Activated T-helper 1 cell treated with anti-CD3 and anti-CD28 coated beads, Interleukin-12 subunit alpha, Interleukin-12 subunit beta, Interleukin-2, Interleukin-4 antibody, amounts not matched to agents 30 ng/mL and 10 ng/mL and 1 ng/mL, durations not matched to agents 14 hours and 24 hours and 36 hours (primary cell): ENCODE results near the gene LSAMP. TPM values are rescaled to one million over a fixed set of nuclear protein-coding genes. Genes with fewer than 3 reads are reported as not detected.

Experiments
- DNase-seq: peaks from one replicate; pipeline ENCODE4 v3.0.0; 2021; ENCODE audit warnings: low spot score
- H3K27ac Mint-ChIP-seq: one replicate; pipeline ENCODE4 v1.8.0; 2021; ENCODE audit warnings: mild to moderate bottlenecking, mixed read lengths
- H3K27me3 Mint-ChIP-seq: one replicate; pipeline ENCODE4 v1.8.0; 2022; ENCODE audit warnings: mild to moderate bottlenecking, moderate library complexity, mixed read lengths; ENCODE audit not compliant: insufficient read depth
- H3K36me3 Mint-ChIP-seq: one replicate; pipeline ENCODE4 v1.8.0; 2021; ENCODE audit warnings: low read depth, mixed read lengths
- H3K4me1 Mint-ChIP-seq: one replicate; pipeline ENCODE4 v1.8.0; 2021; ENCODE audit warnings: low read depth, mixed read lengths
- H3K4me3 Mint-ChIP-seq: one replicate; pipeline ENCODE4 v1.8.0; 2021; ENCODE audit warnings: mild to moderate bottlenecking, moderate library complexity, mixed read lengths
- H3K9me3 Mint-ChIP-seq: one replicate; pipeline ENCODE4 v1.8.0; 2021; ENCODE audit warnings: mixed read lengths
- intact Hi-C: fragments of 100-400 bp; cut with micrococcal nuclease; formaldehyde crosslinking; loops from one replicate; pipeline ENCODE4 v1.15.1; 2024
- total RNA-seq: library from RNA; stranded (reverse); gene quantifications from 2 replicates; pipeline ENCODE4 v1.2.3, GENCODE V29; 2022

LSAMP gene
- total RNA-seq, 1 donor from 2014 or later = not detected

- intact Hi-C loops = no loop called here
- H3K27me3 Mint-ChIP-seq = no peaks in the 10 kb centered on the region
- no peak overlapping the region for H3K27ac Mint-ChIP-seq
- H3K9me3 Mint-ChIP-seq = no peaks in the 10 kb centered on the region
- DNase-seq = no peak
- no peak overlapping the region for H3K4me3 Mint-ChIP-seq
- H3K36me3 Mint-ChIP-seq = no peaks in the 10 kb centered on the region
- no peaks in the 10 kb centered on the region for H3K4me1 Mint-ChIP-seq
Observed at GRCh38 chr3:116050311-116050915, 394.9 kb downstream of the LSAMP start.

DNA sequence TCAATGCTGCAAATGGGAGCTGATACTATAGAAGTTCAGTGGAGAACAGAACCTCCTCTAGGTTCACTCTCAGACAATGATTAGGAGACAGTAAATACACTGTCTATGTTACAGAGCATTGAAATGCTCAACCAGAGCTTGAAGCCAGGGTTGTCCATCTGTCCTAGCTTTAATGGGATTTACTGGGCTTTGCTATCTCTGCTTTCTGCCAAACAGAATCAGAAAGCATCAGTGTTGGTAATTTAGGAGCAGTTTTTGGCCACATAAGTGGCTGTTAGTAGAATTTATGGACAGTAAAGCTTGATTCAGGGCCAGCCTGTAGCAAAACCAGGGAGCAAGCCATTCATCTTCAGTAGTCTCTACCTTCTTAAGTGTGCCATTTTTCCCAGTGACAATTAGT is 396.3 kb downstream of the LSAMP start:
- no peak overlapping the region for H3K4me3 Mint-ChIP-seq
- H3K27ac Mint-ChIP-seq = no peak overlapping the region
- intact Hi-C loops = no loop called here
- DNase-seq = no peak
- no peaks in the 10 kb centered on the region for H3K36me3 Mint-ChIP-seq
- H3K4me1 Mint-ChIP-seq = no peaks in the 10 kb centered on the region
- H3K27me3 Mint-ChIP-seq = no peaks in the 10 kb centered on the region
- H3K9me3 Mint-ChIP-seq = no peaks in the 10 kb centered on the region

GRCh38 chr3:116046350-116046749 is 398.9 kb downstream of the LSAMP start:
- no peaks in the 10 kb centered on the region for H3K27me3 Mint-ChIP-seq
- DNase-seq = no peak
- no peak overlapping the region for H3K4me3 Mint-ChIP-seq
- H3K27ac Mint-ChIP-seq = no peak overlapping the region
- H3K4me1 Mint-ChIP-seq = no peaks in the 10 kb centered on the region
- no peaks in the 10 kb centered on the region for H3K9me3 Mint-ChIP-seq
- no peaks in the 10 kb centered on the region for H3K36me3 Mint-ChIP-seq
- intact Hi-C loops = no loop called here

GRCh38 chr3:116045314-116045713 is 400.0 kb downstream of the LSAMP start:
- Mint-ChIP-seq H3K36me3 (no peaks in the 10 kb centered on the region), H3K27ac (no peak overlapping the region)
- intact Hi-C loops = no loop called here

DNA sequence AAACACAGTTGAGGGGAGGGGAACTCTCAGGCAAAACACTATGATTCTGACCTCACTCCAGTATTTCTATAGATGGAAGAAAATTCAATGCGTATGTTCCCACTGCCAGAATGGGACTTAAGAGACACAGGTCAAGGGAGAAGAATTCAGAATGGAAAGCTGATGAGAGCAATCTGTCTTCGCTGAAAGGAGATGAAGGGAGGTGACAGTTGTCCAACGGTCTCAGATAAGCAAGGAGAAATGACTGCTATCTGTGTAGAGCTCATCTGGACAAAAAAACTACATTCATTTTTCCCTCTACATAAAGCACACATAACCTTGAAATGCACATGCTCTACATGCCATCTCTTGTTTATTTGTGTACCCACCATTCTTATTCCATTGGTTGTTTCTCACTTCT is 405.1 kb downstream of the LSAMP start:
- no peak for DNase-seq
- Mint-ChIP-seq H3K27ac (no peak overlapping the region), H3K4me1 (no peaks in the 10 kb centered on the region), H3K9me3 (no peaks in the 10 kb centered on the region), H3K4me3 (no peak overlapping the region), H3K27me3 (no peaks in the 10 kb centered on the region), H3K36me3 (no peaks in the 10 kb centered on the region)
- intact Hi-C loops = no loop called here

More at GRCh38 chr3:116045314-116045713, 400.0 kb downstream of the LSAMP start:
- H3K9me3 Mint-ChIP-seq = no peaks in the 10 kb centered on the region
- H3K27me3 Mint-ChIP-seq = no peaks in the 10 kb centered on the region
- no peak for DNase-seq
- no peak overlapping the region for H3K4me3 Mint-ChIP-seq
- no peaks in the 10 kb centered on the region for H3K4me1 Mint-ChIP-seq

DNA sequence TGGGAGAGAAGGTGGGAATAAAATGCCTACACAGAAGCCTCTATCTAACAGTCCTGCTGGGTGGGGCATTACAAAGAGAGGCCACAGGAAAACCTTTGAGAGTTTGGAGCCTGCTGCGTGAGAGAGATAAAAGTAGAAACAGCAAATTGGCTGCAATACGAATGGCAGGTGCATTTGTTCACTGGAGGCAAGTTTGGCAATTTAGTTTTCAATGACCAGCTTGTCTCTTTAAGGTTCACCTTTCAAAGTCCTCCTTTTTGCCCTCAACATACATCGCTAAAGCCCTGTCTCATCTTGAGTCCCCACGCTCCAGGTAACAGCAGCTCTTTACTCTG is 405.7 kb downstream of the LSAMP start:
- no peaks in the 10 kb centered on the region for H3K4me1 Mint-ChIP-seq
- H3K9me3 Mint-ChIP-seq = no peaks in the 10 kb centered on the region
- H3K27ac Mint-ChIP-seq = no peak overlapping the region
- no peak for DNase-seq
- H3K27me3 Mint-ChIP-seq = no peaks in the 10 kb centered on the region
- no peak overlapping the region for H3K4me3 Mint-ChIP-seq
- H3K36me3 Mint-ChIP-seq = no peaks in the 10 kb centered on the region
- intact Hi-C loops = no loop called here

DNA sequence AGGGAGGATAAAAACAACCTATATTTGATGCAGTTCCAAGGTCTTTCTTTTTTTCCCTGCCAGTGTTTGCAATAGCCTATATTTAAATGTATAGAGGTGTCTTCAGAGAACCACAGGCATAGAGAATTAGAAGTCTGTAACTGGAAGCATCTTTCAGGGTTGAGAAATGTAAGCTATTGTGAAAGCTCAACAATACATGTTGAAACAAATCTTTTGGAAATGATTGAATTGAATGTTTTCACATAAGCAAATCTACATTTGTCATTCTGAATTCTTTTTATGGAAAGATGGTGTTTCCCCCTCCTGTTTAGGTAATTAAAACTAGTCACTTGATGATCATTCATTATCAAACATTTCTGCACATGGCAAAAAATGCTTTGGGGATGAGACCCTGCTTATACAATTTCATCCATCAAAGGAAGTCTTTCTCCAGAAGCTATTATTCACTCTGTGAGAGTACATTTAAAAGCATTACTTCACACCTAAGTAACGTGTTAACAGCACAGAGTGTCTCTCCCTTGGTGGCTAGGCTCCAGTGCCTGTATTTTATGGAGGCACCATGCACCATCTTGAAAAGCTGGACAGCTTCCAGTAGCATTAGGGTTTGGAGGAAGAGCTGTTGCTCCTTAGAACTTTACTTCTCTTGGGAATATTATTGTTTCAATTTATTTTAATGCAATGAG is 406.2 kb downstream of the LSAMP start:
- no peaks in the 10 kb centered on the region for H3K9me3 Mint-ChIP-seq
- no peaks in the 10 kb centered on the region for H3K36me3 Mint-ChIP-seq
- H3K27ac Mint-ChIP-seq = no peak overlapping the region
- intact Hi-C loops = no loop called here
- DNase-seq = no peak
- H3K4me3 Mint-ChIP-seq = no peak overlapping the region
- H3K4me1 Mint-ChIP-seq = no peaks in the 10 kb centered on the region
- no peaks in the 10 kb centered on the region for H3K27me3 Mint-ChIP-seq

GRCh38 chr3:116037954-116038911 is 407.1 kb downstream of the LSAMP start:
- no peaks in the 10 kb centered on the region for H3K9me3 Mint-ChIP-seq
- intact Hi-C loops = no loop called here
- no peak overlapping the region for H3K27ac Mint-ChIP-seq
- no peaks in the 10 kb centered on the region for H3K4me1 Mint-ChIP-seq
- H3K4me3 Mint-ChIP-seq = no peak overlapping the region
- DNase-seq = no peak
- no peaks in the 10 kb centered on the region for H3K36me3 Mint-ChIP-seq
- H3K27me3 Mint-ChIP-seq = no peaks in the 10 kb centered on the region

GRCh38 chr3:116035429-116035828 is 409.9 kb downstream of the LSAMP start:
- Mint-ChIP-seq H3K4me3 (no peak overlapping the region), H3K27ac (no peak overlapping the region), H3K4me1 (no peaks in the 10 kb centered on the region), H3K27me3 (no peaks in the 10 kb centered on the region), H3K9me3 (no peaks in the 10 kb centered on the region), H3K36me3 (no peaks in the 10 kb centered on the region)
- DNase-seq = no peak
- intact Hi-C loops = no loop called here

GRCh38 chr3:116034794-116035193 is 410.5 kb downstream of the LSAMP start:
- intact Hi-C loops = no loop called here
- Mint-ChIP-seq H3K9me3 (no peaks in the 10 kb centered on the region), H3K27ac (no peak overlapping the region), H3K36me3 (no peaks in the 10 kb centered on the region), H3K4me1 (no peaks in the 10 kb centered on the region), H3K27me3 (no peaks in the 10 kb centered on the region), H3K4me3 (no peak overlapping the region)
- DNase-seq = no peak

GRCh38 chr3:116034086-116034485 is 411.2 kb downstream of the LSAMP start:
- H3K27ac Mint-ChIP-seq = no peak overlapping the region
- no peaks in the 10 kb centered on the region for H3K4me1 Mint-ChIP-seq
- intact Hi-C loops = no loop called here
- no peak overlapping the region for H3K4me3 Mint-ChIP-seq
- no peaks in the 10 kb centered on the region for H3K9me3 Mint-ChIP-seq
- H3K36me3 Mint-ChIP-seq = no peaks in the 10 kb centered on the region
- no peak for DNase-seq
- no peaks in the 10 kb centered on the region for H3K27me3 Mint-ChIP-seq

DNA sequence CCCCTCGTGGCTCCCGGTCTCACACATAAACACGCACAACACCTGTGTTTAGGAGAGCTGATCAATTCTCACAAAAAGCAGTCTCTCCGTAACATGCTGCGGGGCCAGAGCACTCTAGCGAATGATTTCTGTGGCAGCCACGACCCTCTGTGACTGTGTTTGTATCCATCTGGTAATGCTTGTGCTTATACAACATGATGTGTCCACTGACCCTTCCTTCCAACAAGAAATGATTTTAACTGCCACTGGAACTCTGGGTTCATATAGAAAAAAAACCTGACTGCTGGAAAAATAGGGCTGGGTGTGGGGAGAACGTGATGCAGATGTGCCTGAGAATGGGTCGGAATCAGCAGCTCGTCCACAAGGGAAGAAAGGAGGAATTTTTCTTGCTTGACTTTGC is 411.8 kb downstream of the LSAMP start:
- Mint-ChIP-seq H3K4me3 (no peak overlapping the region), H3K27me3 (no peaks in the 10 kb centered on the region), H3K36me3 (no peaks in the 10 kb centered on the region), H3K4me1 (no peaks in the 10 kb centered on the region), H3K9me3 (no peaks in the 10 kb centered on the region), H3K27ac (no peak overlapping the region)
- intact Hi-C loops = no loop called here
- DNase-seq = no peak

GRCh38 chr3:116032176-116032575 is 413.1 kb downstream of the LSAMP start:
- no peak for DNase-seq
- no peak overlapping the region for H3K27ac Mint-ChIP-seq
- no peak overlapping the region for H3K4me3 Mint-ChIP-seq
- no peaks in the 10 kb centered on the region for H3K9me3 Mint-ChIP-seq
- intact Hi-C loops = no loop called here
- no peaks in the 10 kb centered on the region for H3K27me3 Mint-ChIP-seq
- H3K4me1 Mint-ChIP-seq = no peaks in the 10 kb centered on the region
- H3K36me3 Mint-ChIP-seq = no peaks in the 10 kb centered on the region
